ENCODE data around the gene SLC6A4. TPM values are rescaled to one million over a fixed set of nuclear protein-coding genes. Genes with fewer than 3 reads are reported as not detected.

SLC6A4 gene
- total RNA-seq, 6 experiments from 2014 or later, result not detected

Other genes starting within 250 kb of the SLC6A4 start
- gene NSRP1, start 118.9 kb downstream of the SLC6A4 start, total RNA-seq (2021; fragmentation: NEBNext Ultra II Directional; extraction: Animal tissue kit (Norgen Biotek cat#: 25700)), result 10 to 100 TPM; 19.4 to 28.1 (median 27.0) TPM
- 10 to 100 TPM; 20.0 to 24.6 (median 22.4) TPM for gene BLMH, start 56.2 kb upstream of the SLC6A4 start, total RNA-seq (2021; fragmentation: NEBNext Ultra II Directional; extraction: Animal tissue kit (Norgen Biotek cat#: 25700))
- not detected for gene TMIGD1, start 98.4 kb upstream of the SLC6A4 start, total RNA-seq (2021; fragmentation: NEBNext Ultra II Directional; extraction: Animal tissue kit (Norgen Biotek cat#: 25700))
- gene CPD, start 143.2 kb upstream of the SLC6A4 start, total RNA-seq (2021; fragmentation: NEBNext Ultra II Directional; extraction: Animal tissue kit (Norgen Biotek cat#: 25700)), result 10 to 100 TPM; 45.9 to 57.4 (median 49.7) TPM
- gene GOSR1, start 241.7 kb upstream of the SLC6A4 start, total RNA-seq (2021; fragmentation: NEBNext Ultra II Directional; extraction: Animal tissue kit (Norgen Biotek cat#: 25700)), result 10 to 100 TPM; 41.2 to 47.6 (median 43.9) TPM

Data from HFFc6 (cell line).